CD4-positive, alpha-beta T cell (primary cell): ENCODE measurements around the gene FOSL2. TPM values are rescaled to one million over a fixed set of nuclear protein-coding genes. Genes with fewer than 3 reads are reported as not detected.
A peak's percentile ranks its signal among the peaks of the same experiment; 100 is the strongest.

Experiments
- ATAC-seq: fragments of 200-7000 bp; cut with Tn5 transposase; one replicate; pipeline ENCODE4 v1.10.0; 2022; ENCODE audit warnings: mild to moderate bottlenecking; ENCODE audit not compliant: poor library complexity
- CTCF ChIA-PET: fragments of 350-600 bp; sonication (Branson Sonifier 250); formaldehyde crosslinking; loops from one replicate; lab custom pipeline; 2021; ENCODE audit warnings: antibody characterized with exemption, inconsistent platforms; lab: Charles Lee
- POLR2A ChIA-PET: fragments of 350-600 bp; sonication (Branson Sonifier 250); formaldehyde crosslinking; loops from one replicate; lab custom pipeline; 2021; ENCODE audit warnings: antibody characterized with exemption, inconsistent platforms; lab: Charles Lee
- DNase-seq, 14 experiments: peaks; one replicate each; pipeline ENCODE4 v3.0.0-alpha.2; 2013 to 2020; ENCODE audit warnings: mixed read lengths in 2 of 14
- H3K27ac ChIP-seq, 2 donors: one replicate each; pipeline versions ENCODE4 v1.5.1 to v1.7.0; 2013; ENCODE audit warnings: low read length in 2 of 2, low read depth in 1 of 2, mild to moderate bottlenecking in 1 of 2
- H3K27me3 ChIP-seq, 2 experiments: 1 replicate in 1 of 2; 2 replicates in 1 of 2; pipeline versions ENCODE4 v1.6.1 to v1.7.0; 2013; ENCODE audit warnings: low read length in 2 of 2, control low read depth in 1 of 2, mild to moderate bottlenecking in 1 of 2, moderate library complexity in 1 of 2; ENCODE audit not compliant: insufficient read depth in 2 of 2, control insufficient read depth in 1 of 2
- H3K36me3 ChIP-seq: one replicate; pipeline ENCODE4 v1.6.1; 2013; ENCODE audit warnings: low read length, control low read depth; ENCODE audit not compliant: insufficient read depth
- H3K4me1 ChIP-seq: one replicate; pipeline ENCODE4 v1.6.1; 2013; ENCODE audit warnings: low read length, control low read depth; ENCODE audit not compliant: insufficient read depth
- H3K4me3 ChIP-seq: one replicate; pipeline ENCODE4 v1.5.1; 2013; ENCODE audit warnings: mild to moderate bottlenecking, low read length, moderate library complexity
- H3K9me3 ChIP-seq, 2 experiments: 1 replicate in 1 of 2; 2 replicates in 1 of 2; pipeline versions ENCODE4 v1.6.1 to v1.7.0; 2013; ENCODE audit warnings: low read length in 2 of 2, mild to moderate bottlenecking in 2 of 2, control low read depth in 1 of 2, moderate library complexity in 1 of 2; ENCODE audit not compliant: control insufficient read depth in 1 of 2, insufficient read depth in 1 of 2
- H3K27ac Mint-ChIP-seq: one replicate; pipeline ENCODE4 v1.8.0; 2020; ENCODE audit warnings: mixed read lengths
- H3K27me3 Mint-ChIP-seq: one replicate; pipeline ENCODE4 v1.8.0; 2021; ENCODE audit warnings: mixed read lengths
- H3K36me3 Mint-ChIP-seq: one replicate; pipeline ENCODE4 v1.8.0; 2021; ENCODE audit warnings: low read depth, mixed read lengths
- H3K4me1 Mint-ChIP-seq: one replicate; pipeline ENCODE4 v1.8.0; 2021; ENCODE audit warnings: low read depth, mixed read lengths
- H3K4me3 Mint-ChIP-seq: one replicate; pipeline ENCODE4 v1.8.0; 2020; ENCODE audit warnings: mild to moderate bottlenecking, mixed read lengths
- H3K9me3 Mint-ChIP-seq: one replicate; pipeline ENCODE4 v1.8.0; 2020; ENCODE audit warnings: mixed read lengths
- CTCF ChIP-seq: fragments of 200-600 bp; IDR thresholded peaks from one replicate; pipeline ENCODE4 v1.8.0; 2022; ENCODE audit warnings: antibody characterized with exemption, mild to moderate bottlenecking
- intact Hi-C, 2 experiments: fragments of 100-400 bp; cut with DNase I in 1 of 2; cut with micrococcal nuclease in 1 of 2; formaldehyde crosslinking; loops; one replicate each; pipeline versions ENCODE4 v1.15.1 to v1.9.0; 2023 to 2025; cut with DNase I, micrococcal nuclease
- total RNA-seq, 174 experiments: library from RNA in 2 of 174; stranded (reverse) in 2 of 174; gene quantifications; one replicate each; pipeline ENCODE4 v1.2.3 and lab custom pipeline; 2021 to 2026

FOSL2 gene
- total RNA-seq, 2 experiments from 2014 or later: 152 to 155 TPM

- Histone ChIP-seq H3K9me3 (peaks cover 0 to 4% of the 10 kb centered on the region in 2 experiments), H3K4me3 (no peak overlapping the region), H3K27ac (no peak overlapping the region), H3K4me1 (peaks cover 5% of the 10 kb centered on the region), H3K27me3 (no peaks in the 10 kb centered on the region), H3K36me3 (no peaks in the 10 kb centered on the region)
- no peaks in the 10 kb centered on the region for H3K36me3 Mint-ChIP-seq
- no peak overlapping the region for H3K27ac Mint-ChIP-seq
- ChIA-PET POLR2A (no interaction called here), CTCF (no interaction called here)
- ATAC-seq: no peak
- intact Hi-C loops: loop anchor here in 1 of 2 experiments (5.0 kb wide), 1 partner anchor 90 kb away; no protein-coding TSS in a partner anchor
- no peaks in the 10 kb centered on the region for H3K27me3 Mint-ChIP-seq
- no peaks in the 10 kb centered on the region for H3K9me3 Mint-ChIP-seq
- DNase-seq: peak in 1 of 14 experiments; percentile 34
- TF ChIP-seq CTCF: no peak
- H3K4me1 Mint-ChIP-seq: no peaks in the 10 kb centered on the region
- no peak overlapping the region for H3K4me3 Mint-ChIP-seq
These were observed 44.6 kb downstream of the FOSL2 start for GRCh38 chr2:28437149-28437835.

- no peak for ATAC-seq
- H3K36me3 Mint-ChIP-seq: no peaks in the 10 kb centered on the region
- ChIA-PET POLR2A (no interaction called here), CTCF (no interaction called here)
- no peaks in the 10 kb centered on the region for H3K4me1 Mint-ChIP-seq
- H3K27me3 ChIP-seq: no peaks in the 10 kb centered on the region
- H3K4me3 ChIP-seq: no peak overlapping the region
- no peaks in the 10 kb centered on the region for H3K27me3 Mint-ChIP-seq
- no peak overlapping the region for H3K27ac ChIP-seq
- no peak overlapping the region for H3K4me3 Mint-ChIP-seq
- no peak for TF ChIP-seq CTCF
- no peaks in the 10 kb centered on the region for H3K36me3 ChIP-seq
- peaks cover 5% of the 10 kb centered on the region for H3K4me1 ChIP-seq
- H3K9me3 ChIP-seq: peaks cover 0 to 4% of the 10 kb centered on the region in 2 experiments
- H3K9me3 Mint-ChIP-seq: no peaks in the 10 kb centered on the region
- DNase-seq: no peak
- no peak overlapping the region for H3K27ac Mint-ChIP-seq
- intact Hi-C loops: loop anchor here in 1 of 2 experiments (5.0 kb wide), 1 partner anchor 91 kb away; no protein-coding TSS in a partner anchor
These were observed 45.3 kb downstream of the FOSL2 start for GRCh38 chr2:28437918-28438317.

- Mint-ChIP-seq H3K27ac (no peak overlapping the region), H3K27me3 (no peaks in the 10 kb centered on the region), H3K9me3 (no peaks in the 10 kb centered on the region), H3K36me3 (no peaks in the 10 kb centered on the region), H3K4me3 (no peak overlapping the region), H3K4me1 (no peaks in the 10 kb centered on the region)
- ChIA-PET CTCF (no interaction called here), POLR2A (no interaction called here)
- no peak overlapping the region for H3K4me3 ChIP-seq
- H3K4me1 ChIP-seq: peaks cover 5% of the 10 kb centered on the region
- H3K27ac ChIP-seq: no peak overlapping the region
- no peaks in the 10 kb centered on the region for H3K27me3 ChIP-seq
- H3K36me3 ChIP-seq: no peaks in the 10 kb centered on the region
- H3K9me3 ChIP-seq: peaks cover 0 to 4% of the 10 kb centered on the region in 2 experiments
- TF ChIP-seq CTCF: no peak
- intact Hi-C loops: loop anchor here in 1 of 2 experiments (5.0 kb wide), 1 partner anchor 91 kb away; no protein-coding TSS in a partner anchor
- no peak for DNase-seq
- no peak for ATAC-seq
These were observed 45.9 kb downstream of the FOSL2 start for GRCh38 chr2:28438532-28439063.
